ENCODE measurements around the gene MAP7D1.
"Not testable (repeated sequence)": the region's sequence is repeated elsewhere in the genome, so short reads cannot be mapped to it uniquely, and the experiment has no call there.

MAP7D1 gene

DNA sequence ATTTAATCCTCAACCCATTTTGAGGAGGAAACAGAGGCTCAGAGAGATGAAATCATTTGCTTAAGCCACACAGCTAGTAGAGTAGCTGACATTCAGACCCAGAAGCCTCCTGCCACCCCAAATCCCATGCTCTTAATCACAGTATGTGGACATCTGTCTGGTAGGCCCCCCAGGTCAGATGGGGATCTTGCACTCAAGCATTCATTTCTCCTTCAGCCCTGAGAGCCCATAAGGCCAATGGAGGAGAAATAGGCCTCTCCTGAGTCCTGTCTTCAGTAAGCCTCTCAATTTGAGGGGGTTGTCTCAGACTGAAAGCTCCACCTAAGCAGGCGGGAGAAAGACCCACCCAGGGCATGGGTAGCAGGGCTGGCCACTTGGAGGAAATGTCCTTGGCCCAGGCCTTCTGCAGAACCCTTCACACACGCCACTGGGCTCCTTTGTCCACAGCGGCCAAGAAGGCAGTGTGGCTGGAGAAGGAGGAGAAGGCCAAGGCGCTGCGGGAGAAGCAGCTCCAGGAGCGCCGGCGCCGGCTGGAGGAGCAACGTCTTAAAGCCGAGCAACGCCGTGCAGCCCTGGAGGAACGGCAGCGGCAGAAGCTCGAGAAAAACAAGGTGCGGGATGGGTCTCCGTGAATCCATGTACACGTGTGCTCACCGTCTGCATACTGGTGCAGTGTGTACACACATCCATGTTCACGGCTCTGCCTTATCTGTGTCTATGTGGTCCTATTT is 16.2 kb downstream of the MAP7D1 start:
- no peak for DNase-seq

DNA sequence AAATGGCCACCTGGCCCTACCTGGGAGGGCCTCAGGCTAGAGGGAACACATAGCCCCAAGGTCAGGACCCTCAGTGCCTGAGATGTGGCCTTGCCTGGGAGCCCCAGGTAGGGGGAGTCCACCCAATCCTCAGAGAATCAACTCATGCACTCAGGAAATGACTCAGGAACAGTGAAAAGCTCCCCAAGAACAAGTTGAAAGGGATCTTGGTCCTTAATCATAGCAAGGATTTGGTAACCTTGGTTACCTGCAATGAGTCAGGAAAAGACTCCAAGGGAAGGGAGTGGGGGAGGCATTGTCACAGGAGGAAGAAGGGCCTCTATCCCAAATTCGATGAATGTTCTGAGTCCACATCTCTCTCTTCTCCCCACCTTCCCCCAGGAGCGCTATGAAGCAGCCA is 17.0 kb downstream of the MAP7D1 start:
- no peak for DNase-seq

DNA sequence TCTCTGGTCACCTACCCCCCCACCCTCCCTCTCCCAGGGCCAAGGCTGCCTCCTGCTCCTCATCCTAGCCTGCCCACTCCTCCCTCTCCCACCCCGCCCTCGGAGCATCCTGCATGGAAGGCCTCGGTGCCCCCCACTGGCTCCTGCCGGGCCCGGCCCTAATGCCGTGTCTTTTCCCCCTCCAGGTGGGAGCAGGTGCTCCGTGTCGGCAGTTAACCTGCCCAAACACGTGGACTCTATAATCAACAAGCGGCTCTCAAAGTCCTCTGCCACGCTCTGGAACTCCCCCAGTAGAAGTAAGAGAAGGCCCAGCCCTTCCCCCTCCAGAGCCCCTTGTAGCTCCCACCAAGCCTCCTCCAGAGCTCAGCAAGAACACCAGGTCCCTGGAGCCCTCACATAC is 18.8 kb downstream of the MAP7D1 start:
- DNase-seq = no peak

DNA sequence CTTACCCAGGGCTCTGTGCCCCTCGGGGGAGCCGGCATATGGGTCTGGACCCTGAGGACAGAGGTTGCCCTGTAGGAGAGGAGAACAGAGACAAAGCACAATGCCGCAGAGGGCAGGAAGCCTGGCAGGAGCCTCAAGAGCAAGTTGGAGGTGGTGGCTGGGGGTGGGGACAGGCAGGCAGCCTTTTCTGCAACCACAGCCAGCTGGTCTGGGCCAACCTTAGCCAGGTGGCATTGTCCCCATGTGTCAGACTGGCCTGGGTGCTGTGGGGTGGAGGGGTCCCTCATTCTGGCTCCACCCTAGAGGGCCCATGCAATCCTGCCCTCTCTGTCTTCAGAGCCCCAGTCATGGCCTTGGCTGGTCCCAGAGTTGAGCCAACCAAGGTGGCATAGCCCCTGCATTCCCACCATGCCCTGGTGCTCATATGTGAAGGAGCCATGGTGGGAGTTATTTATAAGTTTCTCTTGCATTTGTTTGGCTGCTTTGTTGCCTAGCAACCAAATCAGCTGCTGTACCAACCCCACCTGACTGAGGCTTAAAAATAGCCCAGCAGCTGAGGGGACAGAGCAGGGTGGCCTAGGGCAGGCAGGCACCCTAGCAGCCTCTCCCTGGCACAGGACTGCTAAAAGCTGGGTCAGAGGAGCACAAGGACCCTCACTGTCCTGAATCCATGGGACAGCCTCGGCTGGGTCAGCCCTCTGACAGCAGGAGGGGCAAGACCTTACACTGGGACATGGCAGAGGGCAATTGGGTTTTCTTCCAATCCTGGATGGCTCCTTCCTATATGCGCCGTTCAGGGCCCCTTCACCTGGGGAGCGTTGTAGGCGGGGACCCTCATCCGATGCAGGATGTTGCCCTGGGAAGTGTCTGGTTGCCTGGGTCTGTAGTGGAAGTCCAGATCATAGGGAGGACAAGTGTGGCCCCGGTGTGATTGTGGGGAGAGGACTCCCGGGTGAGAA is 19.5 kb downstream of the MAP7D1 start:
- no peak for DNase-seq

DNA sequence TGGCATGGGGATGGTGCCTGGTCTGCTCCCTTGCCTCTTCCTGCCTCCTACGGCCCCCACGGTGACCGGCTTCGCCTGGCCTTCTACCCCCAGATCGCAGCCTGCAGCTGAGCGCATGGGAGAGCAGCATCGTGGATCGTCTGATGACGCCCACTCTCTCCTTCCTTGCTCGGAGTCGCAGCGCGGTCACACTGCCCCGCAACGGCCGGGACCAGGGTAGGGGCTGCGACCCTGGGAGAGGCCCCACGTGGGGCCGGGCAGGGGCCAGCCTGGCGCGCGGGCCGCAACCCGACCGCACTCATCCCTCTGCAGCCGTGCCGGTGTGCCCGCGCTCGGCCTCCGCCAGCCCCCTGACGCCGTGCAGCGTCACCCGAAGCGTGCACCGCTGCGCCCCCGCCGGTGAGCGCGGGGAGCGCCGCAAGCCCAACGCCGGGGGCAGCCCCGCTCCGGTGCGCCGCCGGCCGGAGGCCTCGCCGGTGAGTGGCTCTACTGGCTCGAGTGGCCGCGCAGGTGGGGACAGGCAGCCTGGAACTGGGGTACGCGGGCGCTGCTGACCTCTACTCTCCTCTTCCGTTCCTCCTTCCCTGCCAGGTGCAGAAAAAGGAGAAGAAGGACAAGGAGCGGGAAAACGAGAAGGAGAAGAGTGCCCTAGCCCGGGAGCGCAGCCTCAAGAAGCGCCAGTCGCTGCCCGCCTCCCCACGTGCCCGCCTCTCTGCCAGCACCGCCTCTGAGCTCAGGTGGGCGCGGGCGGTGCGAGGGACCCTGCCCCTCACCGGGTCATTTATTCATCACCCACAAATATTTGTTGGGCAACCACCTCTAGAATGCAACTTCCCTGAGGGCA is 20.4 kb downstream of the MAP7D1 start:
- DNase-seq = no peak

DNA sequence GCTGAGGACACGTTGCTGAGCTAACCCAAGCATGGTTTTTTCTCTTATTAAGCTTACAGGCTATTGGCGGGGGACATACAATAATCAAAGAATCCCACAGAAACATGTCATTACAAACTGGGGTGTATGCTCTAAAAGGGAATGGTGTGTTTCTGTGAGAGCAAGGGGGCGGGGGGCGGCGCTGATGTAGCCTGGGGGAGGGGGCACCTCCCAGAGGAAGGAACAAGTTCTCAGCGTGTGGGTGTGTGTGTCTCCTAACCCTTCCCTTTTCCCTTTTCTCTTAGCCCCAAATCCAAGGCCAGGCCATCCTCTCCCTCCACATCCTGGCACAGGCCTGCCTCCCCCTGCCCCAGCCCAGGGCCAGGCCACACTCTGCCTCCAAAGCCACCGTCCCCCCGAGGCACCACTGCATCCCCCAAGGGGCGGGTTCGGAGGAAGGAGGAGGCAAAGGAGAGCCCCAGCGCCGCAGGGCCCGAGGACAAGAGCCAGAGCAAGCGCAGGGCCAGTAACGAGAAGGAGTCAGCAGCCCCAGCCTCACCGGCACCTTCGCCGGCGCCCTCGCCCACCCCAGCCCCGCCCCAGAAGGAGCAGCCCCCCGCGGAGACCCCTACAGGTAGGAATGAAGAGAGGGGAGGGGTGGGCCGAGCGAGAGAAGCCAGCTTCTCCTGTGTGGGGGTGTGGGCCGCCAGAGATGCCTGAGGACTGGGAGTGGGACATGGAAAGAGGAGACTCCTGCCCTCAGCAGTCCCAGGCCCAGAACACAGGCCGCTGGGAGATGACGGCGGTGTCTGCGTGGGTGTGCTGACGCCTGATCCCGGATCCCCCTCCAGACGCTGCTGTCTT is 21.9 kb downstream of the MAP7D1 start:
- no peak for DNase-seq

DNA sequence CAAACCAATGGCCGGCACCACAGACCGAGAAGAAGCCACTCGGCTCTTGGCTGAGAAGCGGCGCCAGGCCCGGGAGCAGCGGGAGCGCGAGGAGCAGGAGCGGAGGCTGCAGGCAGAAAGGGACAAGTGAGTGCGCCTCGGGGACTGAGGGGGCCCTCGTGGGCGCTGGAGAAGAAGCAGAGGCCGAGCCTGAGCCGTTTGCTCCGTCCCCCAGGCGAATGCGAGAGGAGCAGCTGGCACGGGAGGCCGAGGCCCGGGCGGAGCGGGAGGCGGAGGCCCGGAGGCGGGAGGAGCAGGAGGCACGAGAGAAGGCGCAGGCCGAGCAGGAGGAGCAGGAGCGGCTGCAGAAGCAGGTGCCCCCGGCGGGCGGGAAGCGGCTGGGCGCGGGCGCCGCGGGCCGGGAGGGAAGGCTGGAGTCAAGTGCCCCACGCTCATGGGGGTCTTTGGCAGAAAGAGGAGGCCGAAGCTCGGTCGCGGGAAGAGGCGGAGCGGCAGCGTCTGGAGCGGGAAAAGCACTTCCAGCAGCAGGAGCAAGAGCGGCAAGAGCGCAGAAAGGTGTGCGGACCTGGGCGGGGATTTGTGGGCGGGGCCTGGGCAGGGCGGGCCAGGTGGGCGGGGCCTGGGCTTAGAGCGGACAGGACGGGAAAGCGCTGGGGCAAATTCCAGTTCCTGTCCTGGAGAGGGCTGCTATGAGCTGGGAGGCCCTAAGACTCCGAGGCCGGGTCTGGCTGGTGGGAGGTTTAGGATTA is 22.7 kb downstream of the MAP7D1 start:
- DNase-seq = no peak

DNA sequence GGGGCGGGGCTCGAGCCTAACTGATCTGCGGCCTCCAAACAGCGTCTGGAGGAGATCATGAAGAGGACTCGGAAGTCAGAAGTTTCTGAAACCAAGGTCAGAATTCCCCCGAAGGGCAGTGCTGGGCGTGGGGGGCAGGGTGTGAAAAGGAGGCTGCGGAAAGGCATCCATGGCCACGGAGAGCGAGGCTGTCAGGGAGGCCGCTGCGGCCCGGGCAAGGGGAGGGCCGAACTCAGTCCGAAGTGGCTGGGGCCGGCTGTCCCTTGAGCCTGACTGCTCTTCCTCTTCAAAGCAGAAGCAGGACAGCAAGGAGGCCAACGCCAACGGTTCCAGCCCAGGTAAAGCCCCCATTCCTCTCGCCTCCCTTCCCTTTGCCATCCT is 23.2 kb downstream of the MAP7D1 start:
- no peak for DNase-seq

DNA sequence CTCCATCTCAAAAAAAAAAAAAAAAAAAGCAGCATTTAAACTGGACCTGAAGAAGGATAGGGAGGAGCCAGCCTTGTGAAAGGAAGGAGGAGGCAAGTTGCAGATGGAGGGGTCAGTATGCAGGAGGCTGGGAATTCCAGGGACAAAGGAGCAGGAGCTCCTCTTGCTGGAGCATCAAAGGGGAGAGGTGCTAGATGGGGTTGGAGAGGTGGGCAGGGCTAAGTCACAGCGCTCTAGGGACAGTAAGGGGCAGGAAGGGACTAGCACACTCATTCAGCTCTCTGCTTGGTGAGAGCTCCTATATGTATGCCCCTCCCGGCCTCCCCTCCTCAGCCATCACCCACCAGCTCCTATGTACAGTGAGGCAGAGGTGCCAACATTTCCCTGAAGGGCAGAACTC is 26.8 kb downstream of the MAP7D1 start:
- no peak for DNase-seq

DNA sequence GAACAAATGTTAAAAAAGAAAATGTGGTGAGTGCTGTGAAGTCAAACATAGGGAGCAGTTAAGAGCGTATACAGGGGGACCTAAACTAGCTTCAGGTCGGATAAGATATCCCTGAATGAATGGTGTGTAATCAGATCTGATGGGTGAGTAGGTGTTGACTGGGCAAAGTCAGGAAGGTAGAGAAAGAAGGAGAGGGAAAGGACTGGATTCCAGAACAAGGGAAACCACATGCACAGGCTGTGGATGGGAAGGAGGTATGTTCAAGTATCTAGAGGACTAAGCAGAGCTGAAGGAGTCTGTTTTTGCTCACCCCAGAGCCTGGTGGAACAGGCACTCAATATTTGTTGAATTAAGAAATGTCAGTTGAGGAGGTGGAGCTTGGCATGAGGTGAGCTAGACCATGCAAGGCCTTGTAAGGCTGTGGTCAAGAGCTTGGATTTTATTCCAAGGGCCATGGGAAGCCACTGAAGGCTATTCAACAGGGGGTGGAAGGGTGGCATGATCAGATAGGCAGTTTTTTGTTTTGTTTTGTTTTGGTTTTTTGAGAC is 27.4 kb downstream of the MAP7D1 start:
- DNase-seq = no peak

DNA sequence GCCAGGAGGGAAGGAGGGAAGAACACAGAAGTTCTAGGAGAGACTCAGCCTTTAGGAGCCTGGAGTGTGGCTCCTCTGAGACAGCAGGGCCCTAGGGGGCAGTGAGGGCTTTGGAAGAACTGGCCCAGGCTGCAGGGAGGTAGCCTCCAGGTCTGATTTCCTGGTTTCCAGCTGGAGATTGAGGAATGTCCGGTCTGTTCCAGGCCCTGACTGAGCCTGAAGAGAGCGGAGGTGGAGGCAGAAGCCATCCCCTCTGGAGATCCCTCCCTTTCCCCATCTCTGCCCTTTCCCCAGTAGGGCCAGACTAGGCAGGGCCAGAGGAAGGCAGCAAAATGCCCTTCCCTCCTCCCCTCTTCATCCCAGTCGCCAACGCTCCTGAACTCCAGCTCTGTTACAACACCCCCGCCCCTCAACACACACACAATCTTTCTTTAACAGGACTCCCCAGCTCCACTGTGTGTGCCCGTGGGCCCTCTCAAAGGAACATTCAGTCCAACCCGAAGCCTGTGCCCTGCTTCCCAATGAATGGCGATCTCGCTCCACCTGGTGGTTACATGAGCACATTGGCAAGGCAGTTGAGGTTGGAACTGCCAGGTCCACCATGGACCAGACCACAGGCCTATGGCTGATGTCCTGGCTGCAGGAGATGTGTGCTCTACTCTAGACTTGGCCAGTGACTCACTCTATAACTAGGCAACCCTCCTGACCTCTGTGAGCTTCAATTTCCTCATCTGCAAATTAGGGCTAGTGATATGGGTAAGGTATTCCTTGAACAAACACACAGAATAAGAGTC is 32.0 kb downstream of the MAP7D1 start:
- DNase-seq = peak; percentile 82

DNA sequence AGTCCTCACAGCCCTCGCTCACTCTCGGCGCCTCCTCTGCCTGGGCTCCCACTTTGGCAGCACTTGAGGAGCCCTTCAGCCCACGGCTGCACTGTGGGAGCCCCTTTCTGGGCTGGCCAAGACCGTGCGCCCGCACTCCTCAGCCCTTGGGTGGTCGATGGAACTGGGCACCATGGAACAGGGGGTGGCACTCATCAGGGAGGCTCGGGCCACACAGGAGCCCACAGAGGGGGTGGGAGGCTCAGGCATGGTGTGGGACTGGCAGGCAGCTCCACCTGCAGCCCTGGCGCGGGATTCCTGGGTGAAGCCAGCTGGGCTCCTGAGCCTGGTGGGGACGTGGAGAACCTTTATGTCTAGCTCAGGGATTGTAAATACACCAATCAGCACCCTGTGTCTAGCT is 40.8 kb downstream of the MAP7D1 start:
- DNase-seq = not testable (repeated sequence)

DNA sequence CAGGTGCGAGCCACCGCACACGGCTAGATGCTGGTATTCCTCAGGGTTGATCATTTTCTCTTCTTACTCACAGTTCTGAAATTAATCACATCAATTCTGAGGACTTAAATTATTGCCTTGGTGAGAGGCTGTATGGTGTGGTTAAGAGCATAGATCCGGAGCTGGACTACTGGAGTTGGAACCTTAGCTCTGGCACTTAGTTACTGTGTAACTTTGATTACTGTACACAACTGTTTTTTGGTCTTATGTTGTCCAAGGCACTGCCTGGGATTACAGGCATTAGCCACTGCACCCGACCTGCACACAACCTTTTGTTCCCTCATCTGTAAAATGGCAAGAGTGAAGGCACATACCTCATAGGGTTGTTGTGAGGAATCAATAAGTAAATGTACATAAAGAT is 42.7 kb downstream of the MAP7D1 start:
- no peak for DNase-seq

DNA sequence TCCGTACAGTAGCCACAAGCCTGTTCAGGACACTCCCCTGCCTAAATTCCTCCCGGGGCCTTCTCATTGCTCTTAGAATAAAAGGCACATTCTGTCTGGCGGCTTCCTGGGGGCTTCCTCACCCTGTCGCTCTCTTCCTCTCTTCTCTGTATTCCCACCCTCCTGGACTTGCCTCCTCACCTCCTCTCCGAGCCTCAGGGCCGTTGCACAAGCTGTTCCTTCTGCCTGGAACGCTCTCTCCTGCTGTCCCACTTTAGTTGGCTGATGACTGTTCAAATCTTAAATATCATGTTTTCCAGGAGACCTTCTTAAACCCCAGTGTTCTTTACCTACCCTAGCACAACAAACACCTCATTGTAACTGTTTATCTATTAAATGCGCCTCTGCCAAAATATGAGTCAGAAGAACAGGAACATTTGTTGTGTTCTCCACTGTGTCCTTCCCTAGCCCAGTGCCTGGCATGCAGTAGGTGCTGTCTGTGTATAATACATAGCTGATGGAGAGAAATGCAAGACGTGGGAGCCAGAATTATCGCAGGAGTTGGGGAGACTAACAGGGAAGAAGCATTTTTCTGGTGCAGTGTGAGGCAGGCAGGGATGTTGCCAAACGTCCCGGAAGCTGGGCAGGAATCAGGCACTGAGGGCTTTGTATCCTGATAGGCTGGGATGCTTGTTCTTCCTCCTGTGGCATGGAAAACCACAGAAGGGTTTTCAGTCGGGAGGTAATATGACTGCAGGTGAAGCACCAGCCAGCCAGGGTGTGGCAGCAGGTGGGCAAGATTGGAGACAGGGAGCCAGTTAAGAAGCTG is 44.2 kb downstream of the MAP7D1 start:
- DNase-seq = no peak

DNA sequence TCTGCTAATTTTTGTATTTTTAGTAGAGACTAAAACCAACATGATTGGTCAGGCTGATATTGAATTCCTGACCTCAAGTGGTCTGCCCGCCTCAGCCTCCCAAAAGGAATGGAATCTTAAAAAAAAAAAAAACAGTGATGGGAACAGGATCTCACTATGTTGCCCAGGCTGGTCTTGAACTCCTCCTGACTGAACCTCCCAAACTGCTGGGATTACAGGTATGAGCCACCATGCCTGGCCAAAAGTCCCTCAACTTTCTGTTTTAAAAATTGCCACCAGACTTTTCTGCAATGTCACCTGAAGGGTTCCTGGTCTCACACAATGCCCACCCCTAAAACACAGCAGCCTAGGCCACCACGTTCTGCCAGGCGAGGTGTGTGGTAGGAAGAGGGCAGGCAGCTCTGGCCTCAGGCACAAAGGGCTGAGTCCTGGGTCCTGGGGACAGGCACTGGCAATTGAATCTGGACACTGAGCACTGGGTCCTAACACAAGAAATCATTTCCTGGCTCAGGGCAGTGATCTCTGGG is 47.1 kb downstream of the MAP7D1 start:
- DNase-seq = no peak

DNA sequence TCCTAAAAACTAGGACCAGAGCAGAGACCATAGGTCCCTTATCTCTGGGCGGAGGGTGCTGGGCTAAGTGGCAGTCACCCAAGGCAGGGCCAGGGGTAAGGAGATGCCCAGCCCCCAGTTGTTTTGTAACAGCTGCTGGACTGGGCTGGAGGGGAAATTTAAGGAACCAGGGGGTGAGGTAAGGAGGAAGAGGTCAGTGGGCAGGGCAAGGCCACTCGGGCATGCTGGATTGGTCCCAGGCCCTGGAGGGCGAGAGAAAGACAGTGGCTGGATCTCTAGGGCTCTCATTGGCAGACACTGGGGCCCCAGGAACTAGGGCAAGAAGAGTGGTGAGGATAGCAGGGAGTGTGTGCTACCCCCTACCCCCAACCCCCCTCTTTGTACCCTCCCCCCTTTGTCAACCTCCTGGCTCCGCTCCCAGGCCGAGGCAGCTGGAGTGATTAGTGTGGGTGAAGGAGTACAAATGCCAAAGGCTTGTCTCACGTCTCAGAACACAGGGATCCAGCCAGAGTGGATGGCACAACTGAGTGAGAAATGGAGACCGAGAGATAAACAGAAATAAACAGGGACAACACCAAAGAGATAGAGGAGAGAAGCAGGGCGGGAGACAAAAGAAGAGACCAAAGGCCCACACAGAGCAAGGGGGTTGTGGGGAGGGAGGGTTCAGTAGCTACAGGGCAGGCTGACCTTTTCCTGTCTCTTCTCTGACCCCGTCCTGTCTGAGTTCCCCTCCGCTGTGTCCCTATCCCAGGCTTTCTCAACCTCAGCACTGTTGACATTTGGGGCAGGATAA is 47.8 kb downstream of the MAP7D1 start:
- DNase-seq = no peak

DNA sequence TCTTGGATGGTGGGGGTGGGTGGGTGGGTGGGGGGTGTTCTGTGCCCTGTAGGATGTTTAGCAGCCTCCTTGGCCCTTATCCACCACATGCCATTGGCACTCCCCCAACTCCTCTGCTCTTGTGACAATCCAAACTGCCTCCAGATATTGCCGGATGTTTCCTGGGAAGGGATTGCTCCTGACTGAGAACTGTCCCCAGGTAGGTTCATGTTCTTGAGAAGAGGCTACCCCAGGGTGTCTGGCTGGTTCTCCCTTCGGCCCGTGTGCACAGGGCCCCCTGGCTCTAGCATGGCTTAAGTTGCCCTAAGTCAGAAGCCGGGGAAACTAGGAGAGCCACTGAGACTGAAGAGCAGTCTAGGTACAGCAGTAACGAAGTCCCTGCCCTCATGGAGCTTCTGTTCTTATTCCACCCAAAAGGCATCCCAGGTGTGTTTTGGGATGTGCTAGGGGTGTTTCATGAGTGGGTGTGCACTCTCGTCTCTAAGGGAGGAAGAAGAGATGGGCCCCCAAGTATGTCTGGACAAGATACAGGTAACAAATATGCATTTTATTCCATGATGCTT is 48.5 kb downstream of the MAP7D1 start:
- no peak for DNase-seq

DNA sequence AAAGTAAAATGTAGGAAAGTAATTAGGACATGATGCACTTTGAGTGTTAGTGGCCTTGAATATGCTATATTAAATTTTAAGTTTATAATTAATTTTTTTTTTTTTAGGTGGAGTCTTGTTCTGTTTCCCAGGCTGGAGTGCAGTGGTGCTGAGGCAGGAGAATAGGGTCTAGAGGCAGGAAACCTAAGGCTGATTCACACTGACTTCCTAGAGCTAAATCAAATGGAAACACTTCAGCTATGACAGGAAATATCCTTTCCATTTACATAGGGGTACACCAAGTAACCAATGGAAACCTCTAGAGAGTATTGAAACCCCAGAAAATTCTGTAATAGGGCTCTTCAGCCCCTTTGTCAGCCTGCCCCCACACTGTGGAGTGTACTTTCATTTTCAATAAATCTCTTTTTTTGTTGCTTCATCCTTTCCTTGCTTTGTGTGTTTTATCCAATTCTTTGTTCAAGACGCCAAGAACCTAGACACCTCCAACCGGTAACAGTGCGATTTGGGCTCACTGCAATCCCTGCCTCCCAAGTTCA is 50.4 kb downstream of the MAP7D1 start:
- DNase-seq = no peak
